ENCODE measurements around the gene GGT5.

- TF ChIP-seq POLR2A (IDR thresholded peaks at IDR 0.05; ENCODE audit: low read depth, low read length), result no peak
- no peak for TF ChIP-seq PAX5 (IDR thresholded peaks at IDR 0.05; ENCODE audit: insufficient read depth, low read length, severe bottlenecking)
Measured at GRCh38 chr22:24217384-24217783, 27.5 kb downstream of the GGT5 start.

Data from GM12891 (cell line).